K562 (cell line): ENCODE data around the gene TMEM141. TPM values are rescaled to one million over a fixed set of nuclear protein-coding genes. Genes with fewer than 3 reads are reported as not detected.

Experiments used
- ARID1B ChIP-seq: fragments of 450-650 bp; IDR thresholded peaks from 2 replicates; pipeline ENCODE4 v1.6.1; 2016; ENCODE audit warnings: antibody characterized with exemption, mild to moderate bottlenecking, inconsistent platforms
- BHLHE40 ChIP-seq: IDR thresholded peaks from 2 replicates; pipeline ENCODE4 v1.6.1; 2011; ENCODE audit warnings: low read length, improper control_type of control experiment
- HMG20A ChIP-seq: fragments of 450-650 bp; formaldehyde crosslinking; conservative IDR thresholded peaks from 2 replicates; pipeline ENCODE4 v1.4.0; 2020; ENCODE audit warnings: mild to moderate bottlenecking, mixed read lengths
- MED1 ChIP-seq: sonication (generic); formaldehyde crosslinking; IDR thresholded peaks from 2 replicates; pipeline ENCODE4 v1.8.1; 2023; ENCODE audit warnings: missing genetic modification reagents, borderline replicate concordance
- NFIX ChIP-seq: fragments of 250-450 bp; sonication (Bioruptor Pico); IDR thresholded peaks from 2 replicates; pipeline ENCODE4 v1.4.0; 2020; ENCODE audit warnings: low read depth, mild to moderate bottlenecking, moderate library complexity
- NONO ChIP-seq, 2 experiments: fragments of 200-400 bp in 1 of 2; fragments of 450-650 bp in 1 of 2; formaldehyde crosslinking in 1 of 2; IDR thresholded peaks; 2 replicates each; pipeline ENCODE4 v1.6.1; 2017; ENCODE audit warnings: low read depth in 2 of 2, mild to moderate bottlenecking in 2 of 2, moderate library complexity in 2 of 2, low read length in 1 of 2
- PBX2 ChIP-seq, 2 experiments: IDR thresholded peaks in 1 of 2; conservative IDR thresholded peaks in 1 of 2; 2 replicates each; pipeline ENCODE4 v1.6.1; 2016; ENCODE audit warnings: low read depth in 2 of 2, mild to moderate bottlenecking in 1 of 2, missing compliant biosample characterization in 1 of 2, missing genetic modification characterization in 1 of 2, moderate library complexity in 1 of 2
- PCBP1 ChIP-seq: fragments of 200-400 bp; formaldehyde crosslinking; IDR thresholded peaks from 2 replicates; pipeline ENCODE4 v1.6.1; 2018; ENCODE audit warnings: mild to moderate bottlenecking, low read depth, low read length; ENCODE audit not compliant: poor library complexity, severe bottlenecking
- PURB ChIP-seq: sonication (generic); formaldehyde crosslinking; IDR thresholded peaks from 2 replicates; pipeline ENCODE4 v1.9.0; 2021; ENCODE audit warnings: low read depth, mild to moderate bottlenecking, missing genetic modification reagents
- RERE ChIP-seq: sonication (generic); formaldehyde crosslinking; IDR thresholded peaks from 2 replicates; pipeline ENCODE4 v1.8.0; 2023; ENCODE audit warnings: missing genetic modification reagents, mild to moderate bottlenecking, borderline replicate concordance
- XRCC4 ChIP-seq: IDR thresholded peaks from one replicate; pipeline ENCODE4 v1.6.1; 2011; ENCODE audit not compliant: insufficient read depth, insufficient read length; ENCODE audit errors: extremely low read depth
- ZNF133 ChIP-seq: fragments of 250-450 bp; sonication (Bioruptor Pico); IDR thresholded peaks from 2 replicates; pipeline ENCODE4 v1.4.0; 2020; ENCODE audit warnings: mild to moderate bottlenecking
- ZNF24 ChIP-seq: fragments of 450-650 bp; IDR thresholded peaks from 2 replicates; pipeline ENCODE4 v1.6.1; 2016
- ZNF282 ChIP-seq: sonication (generic); formaldehyde crosslinking; IDR thresholded peaks from 2 replicates; pipeline ENCODE4 v1.8.1; 2023; ENCODE audit warnings: missing genetic modification reagents
- ZNF717 ChIP-seq: fragments of 250-450 bp; sonication (Bioruptor Pico); IDR thresholded peaks from 2 replicates; pipeline ENCODE4 v1.5.0; 2021
- polyA plus RNA-seq, 8 experiments: library from polyadenylated mRNA; depleted of rRNA in 4 of 8; stranded (reverse) in 5 of 8; unstranded in 3 of 8; fragments of >200 nt; fragmentation: Nextera tagmentation in 2 of 8; fragmentation: Illumina TruSeq in 1 of 8; extraction: Ambion mirVana in 2 of 8; extraction: Trizol in 1 of 8; gene quantifications; 2 replicates each; pipeline versions ENCODE4 v1.2.1 to v1.2.3, GENCODE V29; 2011 to 2014; ENCODE audit warnings: inconsistent platforms in 1 of 8, missing spikeins in 1 of 8
- total RNA-seq, 7 experiments: library from RNA; depleted of rRNA in 6 of 7; stranded (reverse); fragments of >200 nt in 6 of 7; fragmentation: Illumina TruSeq in 2 of 7; extraction: Trizol in 2 of 7; gene quantifications; 2 replicates each; pipeline versions ENCODE4 v1.2.1 to v1.2.3, GENCODE V29; 2011 to 2021; ENCODE audit warnings: low replicate concordance in 1 of 7
- TF ChIP-seq, protein P1 (sequence below), 2 experiments: fragments of 150-350 bp in 1 of 2; IDR thresholded peaks; 2 replicates each; pipeline ENCODE4 v1.6.1; 2012 to 2016; ENCODE audit warnings: low read depth in 2 of 2, low read length in 2 of 2, mild to moderate bottlenecking in 1 of 2, moderate library complexity in 1 of 2

TMEM141 gene
- total and polyA plus RNA-seq, 9 of the 15 experiments (the other 6 are each of a cell fraction or from before 2014, with no cell fraction given): 21.5 to 123 (median 74.8) TPM

DNA sequence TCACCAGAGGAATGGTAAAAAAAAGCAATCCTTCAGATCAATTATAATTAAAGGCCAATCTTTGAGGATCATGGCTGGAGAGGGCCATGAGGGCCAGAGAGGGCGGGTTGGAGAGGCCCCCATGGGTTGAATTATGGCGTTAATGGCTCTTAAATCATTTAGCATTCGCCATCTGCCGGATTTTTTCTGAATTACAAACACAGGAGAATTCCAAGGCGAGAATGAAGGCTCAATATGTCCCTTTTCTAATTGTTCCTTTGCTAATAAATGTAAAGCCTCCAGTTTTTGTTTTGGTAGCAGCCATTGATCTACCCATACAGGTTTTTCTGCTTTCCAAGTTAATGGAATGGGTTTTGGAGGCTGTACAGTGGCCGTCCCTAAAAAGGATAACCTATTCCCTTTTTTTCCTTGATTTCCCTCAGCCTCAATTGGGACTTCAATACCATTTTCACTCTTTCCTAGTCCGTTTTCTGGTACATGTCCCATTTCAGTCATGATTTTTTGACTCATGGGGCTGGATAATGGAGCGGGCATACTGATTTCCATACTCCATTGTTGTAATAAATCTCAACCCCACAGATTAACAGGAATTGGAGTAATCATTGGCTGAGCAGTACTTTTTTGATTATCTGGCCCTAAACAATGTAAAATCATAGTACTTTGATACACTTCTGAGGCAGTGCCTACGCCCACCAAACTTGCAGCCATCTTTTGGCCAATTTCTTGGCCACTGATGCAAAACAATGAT, 6.7 kb upstream of the TMEM141 start (continued):
- TF ChIP-seq, protein P1, sequence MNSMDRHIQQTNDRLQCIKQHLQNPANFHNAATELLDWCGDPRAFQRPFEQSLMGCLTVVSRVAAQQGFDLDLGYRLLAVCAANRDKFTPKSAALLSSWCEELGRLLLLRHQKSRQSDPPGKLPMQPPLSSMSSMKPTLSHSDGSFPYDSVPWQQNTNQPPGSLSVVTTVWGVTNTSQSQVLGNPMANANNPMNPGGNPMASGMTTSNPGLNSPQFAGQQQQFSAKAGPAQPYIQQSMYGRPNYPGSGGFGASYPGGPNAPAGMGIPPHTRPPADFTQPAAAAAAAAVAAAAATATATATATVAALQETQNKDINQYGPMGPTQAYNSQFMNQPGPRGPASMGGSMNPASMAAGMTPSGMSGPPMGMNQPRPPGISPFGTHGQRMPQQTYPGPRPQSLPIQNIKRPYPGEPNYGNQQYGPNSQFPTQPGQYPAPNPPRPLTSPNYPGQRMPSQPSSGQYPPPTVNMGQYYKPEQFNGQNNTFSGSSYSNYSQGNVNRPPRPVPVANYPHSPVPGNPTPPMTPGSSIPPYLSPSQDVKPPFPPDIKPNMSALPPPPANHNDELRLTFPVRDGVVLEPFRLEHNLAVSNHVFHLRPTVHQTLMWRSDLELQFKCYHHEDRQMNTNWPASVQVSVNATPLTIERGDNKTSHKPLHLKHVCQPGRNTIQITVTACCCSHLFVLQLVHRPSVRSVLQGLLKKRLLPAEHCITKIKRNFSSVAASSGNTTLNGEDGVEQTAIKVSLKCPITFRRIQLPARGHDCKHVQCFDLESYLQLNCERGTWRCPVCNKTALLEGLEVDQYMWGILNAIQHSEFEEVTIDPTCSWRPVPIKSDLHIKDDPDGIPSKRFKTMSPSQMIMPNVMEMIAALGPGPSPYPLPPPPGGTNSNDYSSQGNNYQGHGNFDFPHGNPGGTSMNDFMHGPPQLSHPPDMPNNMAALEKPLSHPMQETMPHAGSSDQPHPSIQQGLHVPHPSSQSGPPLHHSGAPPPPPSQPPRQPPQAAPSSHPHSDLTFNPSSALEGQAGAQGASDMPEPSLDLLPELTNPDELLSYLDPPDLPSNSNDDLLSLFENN (IDR thresholded peaks at IDR 0.05; ENCODE audit: low read depth in 2 of 2, low read length in 2 of 2): no peak
- TF ChIP-seq BHLHE40 (no peak), ZNF282 (CRISPR knock-in tag) (no peak), ARID1B (no peak), NONO (IDR thresholded peaks at IDR 0.05; ENCODE audit: low read depth in 2 of 2, low read length in 1 of 2) (no peak), ZNF717 (CRISPR knock-in tag) (no peak), MED1 (no peak), PURB (CRISPR knock-in tag) (no peak), HMG20A (no peak), ZNF133 (CRISPR knock-in tag) (no peak), PCBP1 (no peak), XRCC4 (no peak), ZNF24 (no peak), NFIX (CRISPR knock-in tag) (no peak), RERE (CRISPR knock-in tag) (no peak), PBX2 (CRISPR knock-in tag; IDR thresholded peaks at IDR 0.05; ENCODE audit: low read depth) (no peak), PBX2 (tag; conservative IDR thresholded peaks at IDR 0.05; ENCODE audit: low read depth) (peak; percentile 78)
